HG02852 (cell line): ENCODE data around the gene POLDIP2.

Experiments used
- ATAC-seq: cut with Tn5 transposase; IDR thresholded peaks from one replicate; pipeline ENCODE4 v1.9.1; 2021; ENCODE audit warnings: mild to moderate bottlenecking, moderate library complexity; ENCODE audit not compliant: unreplicated experiment

Gene POLDIP2

DNA sequence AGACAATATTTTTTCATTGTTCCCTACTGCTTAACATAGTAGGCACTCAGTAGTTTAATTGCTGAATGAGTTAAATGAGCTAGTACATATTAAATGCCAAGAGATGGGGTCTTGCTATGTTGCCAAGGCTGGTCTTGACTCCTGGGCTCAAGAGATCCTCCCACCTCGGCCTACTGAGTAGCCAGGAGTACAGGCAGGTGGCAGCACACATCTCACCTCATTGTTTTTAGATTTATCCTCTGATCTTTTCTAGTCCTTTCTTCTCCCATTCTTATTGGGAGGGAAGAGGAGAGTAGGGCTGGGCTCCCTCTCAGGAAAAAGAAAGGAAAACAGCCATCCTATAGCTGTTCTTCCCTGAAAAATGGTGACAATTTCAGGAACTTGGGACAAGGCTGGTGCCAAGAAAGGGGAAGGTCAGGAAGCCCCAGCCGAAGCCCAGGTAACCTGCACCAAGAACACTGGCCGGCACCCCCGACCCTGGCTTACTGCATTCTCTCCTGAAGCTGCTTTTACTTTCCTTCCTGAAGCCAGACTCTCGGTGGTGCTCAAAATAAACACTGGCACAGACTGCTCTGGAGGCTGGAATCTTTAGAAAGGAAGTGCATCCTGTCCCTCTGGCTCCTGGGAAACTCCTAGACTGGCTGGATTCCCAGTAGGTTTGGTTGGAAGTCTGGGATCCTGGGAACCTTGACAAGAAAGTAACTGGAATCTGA, 19.1 kb downstream of the POLDIP2 start:
- no peak for ATAC-seq

DNA sequence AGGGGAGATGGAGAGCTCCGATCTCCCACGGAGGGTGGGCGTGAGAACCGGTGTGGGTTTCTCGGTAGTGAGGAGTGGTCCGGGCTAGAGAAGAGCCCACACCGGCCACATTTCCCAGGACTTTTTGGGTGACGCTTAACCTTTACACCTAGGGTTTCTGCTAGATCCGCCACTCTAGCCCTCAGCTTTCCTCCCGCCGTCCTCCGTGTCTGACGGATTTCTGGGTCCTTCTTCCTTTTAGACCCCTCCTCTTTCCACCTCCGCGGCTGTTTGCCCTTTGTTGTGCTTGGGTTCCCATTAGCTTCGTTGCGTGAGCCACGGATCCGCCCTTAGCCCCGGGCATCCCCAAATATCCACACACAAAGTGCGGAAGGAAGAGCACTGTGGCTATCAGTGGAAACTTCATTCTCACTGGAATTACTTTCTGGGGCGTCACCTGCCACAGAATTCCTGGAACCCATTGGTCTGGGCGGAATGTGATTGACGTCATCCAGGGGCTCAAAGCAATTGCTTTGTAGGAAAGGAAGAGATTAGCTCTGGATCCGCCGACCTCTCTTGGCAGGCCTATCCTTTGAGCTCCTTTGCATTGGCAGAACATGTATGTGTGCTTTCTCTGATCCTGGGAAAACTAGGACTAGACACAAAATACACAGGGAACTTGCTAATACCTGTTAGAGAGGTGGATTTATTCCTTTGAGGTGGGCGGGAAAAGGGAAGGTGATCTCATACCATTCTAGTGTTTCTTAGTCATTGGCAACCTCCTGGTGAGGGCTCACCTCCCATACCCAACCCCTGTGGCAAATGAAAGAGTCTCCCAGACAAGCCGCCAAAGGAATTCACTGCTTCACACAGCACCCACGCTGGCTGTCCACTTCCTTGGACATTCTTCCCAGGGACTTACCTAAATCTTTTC, 21.1 kb downstream of the POLDIP2 start:
- no peak for ATAC-seq

DNA sequence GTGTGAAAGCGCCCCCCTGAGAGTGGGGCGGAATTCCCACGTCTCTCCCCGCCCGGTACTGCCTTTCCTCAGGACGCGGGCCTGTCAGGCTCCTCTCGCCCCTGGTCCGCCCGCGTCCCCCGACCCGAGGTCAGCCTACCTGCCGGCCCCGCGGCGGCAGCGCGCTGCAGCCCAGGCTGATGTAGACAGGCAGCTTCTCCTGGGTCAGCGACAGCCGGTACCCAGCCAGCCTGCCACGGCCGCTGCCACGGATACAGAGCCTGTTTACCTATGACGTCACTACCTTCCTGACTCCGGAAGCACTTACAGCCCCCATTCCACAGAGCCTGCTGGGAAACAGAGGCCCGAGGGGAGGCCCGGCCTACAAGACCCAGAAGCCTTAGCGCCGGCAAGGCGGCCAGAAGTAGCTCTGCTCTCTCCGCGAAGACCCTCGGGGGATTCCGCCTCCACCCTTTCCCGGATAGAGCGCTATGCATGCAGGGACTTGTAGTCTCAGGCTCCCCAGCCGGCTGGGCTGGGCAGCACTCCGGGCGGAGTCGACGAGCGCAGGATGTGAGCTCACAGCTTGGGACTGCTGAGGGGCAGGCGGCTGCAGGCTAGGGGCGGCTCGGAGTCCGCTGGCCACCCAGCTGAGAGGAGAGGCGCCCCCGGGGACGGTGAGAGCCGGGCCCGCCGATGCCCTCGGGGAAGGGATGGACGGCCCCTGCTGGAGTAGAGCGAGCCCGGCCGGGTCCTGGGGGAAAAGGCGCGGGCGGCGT, 21.9 kb downstream of the POLDIP2 start, which contains the start of the genes IFT20 and TNFAIP1:
Gene IFT20 (minus strand): TSS at position 272 of the 758 bp plus-strand sequence. CDS start 3,487 bp downstream, outside the sequence.
Gene TNFAIP1 (plus strand): TSS at position 561 of the 758 bp plus-strand sequence. CDS start 3,761 bp downstream, outside the sequence.
- ATAC-seq, result peak; percentile 96

DNA sequence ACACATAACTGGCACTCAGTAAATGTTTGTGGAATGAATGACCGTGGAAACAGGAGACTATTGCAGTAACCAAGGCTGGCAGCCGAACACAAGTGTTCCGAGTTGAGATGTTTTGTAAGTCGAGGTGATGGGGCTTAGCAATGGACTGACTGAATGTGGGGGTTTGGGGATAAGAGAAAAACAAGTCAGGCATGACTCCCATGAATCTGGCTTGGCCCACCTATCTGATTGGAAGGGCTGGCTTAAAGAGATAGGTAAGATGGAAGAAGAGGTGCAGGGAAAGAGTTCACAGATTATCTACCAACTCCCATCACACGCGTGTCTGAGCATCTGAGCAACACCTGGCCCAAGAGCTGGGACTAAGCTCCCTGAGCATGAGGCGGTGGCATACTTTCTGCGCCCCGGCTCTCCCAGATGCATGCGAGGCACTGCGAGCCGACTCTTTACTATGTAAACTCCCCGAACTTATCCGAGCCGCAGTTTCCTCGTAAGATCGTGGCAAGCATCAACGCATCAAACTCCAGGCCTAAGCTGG, 22.6 kb downstream of the POLDIP2 start:
- ATAC-seq, result no peak

DNA sequence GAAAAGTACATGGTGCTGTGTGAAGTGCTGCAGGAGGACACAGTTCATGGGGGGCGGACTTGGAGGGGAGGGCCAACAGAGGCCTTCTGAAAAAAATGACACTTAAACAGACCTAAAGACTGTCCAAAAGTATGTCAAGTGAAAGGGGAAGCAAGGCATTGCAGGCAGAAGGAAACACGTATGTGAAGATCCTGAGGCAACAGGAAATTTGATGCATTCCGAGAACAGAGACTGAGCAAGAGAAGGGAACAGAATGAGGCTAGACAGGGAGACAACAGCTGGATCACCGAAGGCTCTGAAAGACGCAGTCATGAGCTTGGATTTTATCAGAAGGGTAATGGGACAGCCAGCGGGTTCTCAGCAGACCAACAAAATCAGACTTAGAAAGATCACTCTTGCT, 23.2 kb downstream of the POLDIP2 start:
- ATAC-seq, result no peak

DNA sequence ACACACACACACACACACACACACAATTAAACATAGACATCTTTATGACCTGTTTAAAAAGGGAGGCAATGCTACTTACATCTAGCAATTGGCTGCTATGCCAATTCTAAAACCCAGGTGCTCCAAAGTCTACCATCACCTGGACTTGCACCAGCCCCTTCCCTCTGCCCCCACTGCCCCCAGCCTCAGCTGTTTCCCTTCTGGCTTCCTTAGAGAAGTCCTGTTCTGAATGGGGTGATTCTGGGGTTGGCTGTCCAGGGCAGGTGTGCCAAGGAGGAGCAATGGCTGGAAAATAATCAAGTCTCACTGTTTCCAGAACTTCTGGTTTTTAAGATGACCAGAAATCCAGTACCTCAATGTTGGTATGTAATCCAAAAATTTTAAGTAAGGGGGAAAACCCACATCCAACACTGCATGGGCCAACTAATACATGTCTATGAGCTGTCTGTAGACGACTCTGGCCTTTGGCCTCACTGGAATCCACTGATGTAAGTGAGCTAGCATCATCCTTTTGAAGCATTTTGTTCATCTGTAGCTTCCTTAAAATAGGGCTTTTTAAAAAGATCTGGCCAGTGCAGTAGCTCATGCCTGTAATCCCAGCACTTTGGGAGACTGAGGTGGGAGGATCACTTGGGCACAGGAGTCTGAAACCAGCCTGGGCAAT, 24.1 kb downstream of the POLDIP2 start:
- ATAC-seq, result no peak

DNA sequence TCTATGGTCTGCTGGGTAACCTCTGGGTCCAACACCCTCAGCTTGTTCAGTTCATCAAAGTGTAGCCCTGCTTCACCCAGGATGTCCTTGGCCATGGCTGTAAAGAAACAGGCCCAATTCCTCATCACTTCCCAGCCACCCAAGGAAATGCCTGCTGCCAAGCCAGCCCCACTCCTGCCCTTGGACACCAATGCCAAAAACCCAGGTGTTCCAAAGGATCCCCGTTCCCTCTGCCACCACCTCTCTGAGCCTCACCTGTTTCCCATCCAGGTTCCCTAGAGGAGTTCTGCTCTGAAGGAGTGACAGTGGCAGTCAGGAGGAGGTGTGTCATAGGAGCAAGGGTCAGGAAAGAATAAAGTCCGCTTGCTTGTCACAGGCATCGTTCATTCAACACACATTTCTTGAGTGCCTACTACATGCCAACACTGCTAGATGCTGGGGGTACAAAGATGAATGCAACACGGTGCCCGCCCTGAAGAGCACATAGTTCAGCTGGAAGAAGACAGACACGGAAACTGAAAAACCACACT, 25.4 kb downstream of the POLDIP2 start:
- no peak for ATAC-seq

DNA sequence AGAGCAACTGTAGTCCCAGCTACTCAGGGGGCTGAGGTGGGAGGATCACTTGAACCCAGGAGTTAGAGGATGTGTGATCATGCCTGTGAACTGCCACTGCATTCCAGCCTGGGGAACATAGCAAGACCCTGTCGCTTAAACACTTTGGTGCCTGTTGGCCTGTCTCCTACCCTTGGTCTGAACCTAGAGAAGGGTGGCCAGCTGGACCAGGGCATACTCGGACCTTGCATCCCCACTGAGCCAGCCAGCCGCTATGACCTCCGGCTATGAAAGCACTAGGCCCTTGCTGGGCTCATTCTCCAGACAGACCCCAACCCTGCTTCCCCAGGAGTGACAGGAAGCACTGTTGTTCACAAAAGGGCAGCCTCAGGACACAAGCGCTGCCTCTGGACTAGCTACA, 26.7 kb downstream of the POLDIP2 start:
- no peak for ATAC-seq

DNA sequence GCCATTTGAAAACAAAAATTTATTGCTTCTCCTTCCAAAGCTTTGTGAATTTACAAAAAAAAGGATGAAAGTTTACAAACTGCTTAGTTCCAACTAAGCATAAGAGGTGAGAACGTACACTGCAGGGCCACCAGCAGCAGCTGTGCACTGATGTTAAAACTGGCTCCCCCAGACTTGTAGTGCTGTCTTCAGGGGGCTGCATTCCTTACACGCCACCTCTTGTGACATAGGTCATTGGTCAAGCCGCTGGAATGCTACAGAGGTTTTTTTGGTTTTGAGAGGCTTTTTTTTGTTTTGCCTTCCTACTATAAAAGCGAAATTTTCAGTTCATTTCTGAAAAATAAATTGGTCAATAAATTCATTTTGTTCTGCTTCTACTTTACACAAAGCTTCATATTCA, 29.0 kb downstream of the POLDIP2 start:
- ATAC-seq, result no peak

DNA sequence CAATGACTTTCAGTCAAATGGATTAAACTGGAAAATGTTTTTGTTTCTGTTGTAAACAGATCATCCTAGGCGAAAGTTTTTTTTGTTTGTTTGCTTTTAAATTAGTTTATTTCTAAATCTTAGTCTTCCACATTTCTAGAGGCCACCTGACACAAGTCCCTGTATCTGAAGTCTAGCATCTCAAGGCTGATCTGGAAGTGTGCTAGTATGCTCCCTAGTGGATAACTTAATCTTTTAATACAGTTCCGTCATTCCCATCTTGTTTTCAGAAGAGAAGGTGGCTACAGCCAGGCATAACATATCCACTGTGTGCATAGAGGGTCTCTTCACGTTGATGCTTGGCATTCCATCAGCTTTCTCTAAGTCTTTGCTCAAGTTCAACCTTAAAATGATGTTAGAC, 29.6 kb downstream of the POLDIP2 start:
- no peak for ATAC-seq

DNA sequence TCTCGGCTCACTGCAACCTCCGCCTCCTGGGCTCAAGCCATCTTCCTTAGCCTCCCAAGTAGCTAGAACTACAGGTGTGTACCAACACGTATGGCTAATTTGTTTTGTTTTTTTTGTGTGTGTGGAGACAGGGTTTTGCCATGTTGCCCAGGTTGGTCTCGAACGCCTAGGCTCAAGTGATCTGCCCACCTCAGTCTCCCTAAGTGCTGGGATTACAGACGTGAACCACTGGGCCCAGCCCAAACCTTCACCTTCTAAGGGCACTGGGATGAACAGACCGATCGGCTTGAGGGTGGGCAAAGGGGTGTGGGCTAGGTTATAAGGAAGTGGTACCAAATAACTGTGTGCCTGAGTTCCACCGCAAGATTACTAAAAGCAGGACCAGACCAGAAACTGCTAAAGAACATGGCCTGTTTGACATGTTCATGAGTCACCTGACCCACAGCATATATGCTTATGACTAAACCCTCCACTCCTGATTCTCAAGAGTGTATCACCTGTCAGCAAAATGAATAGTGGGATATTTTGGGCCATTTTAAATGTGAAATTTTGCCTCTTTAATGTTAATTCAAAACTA, 30.2 kb downstream of the POLDIP2 start:
- ATAC-seq, result peak; percentile 43

DNA sequence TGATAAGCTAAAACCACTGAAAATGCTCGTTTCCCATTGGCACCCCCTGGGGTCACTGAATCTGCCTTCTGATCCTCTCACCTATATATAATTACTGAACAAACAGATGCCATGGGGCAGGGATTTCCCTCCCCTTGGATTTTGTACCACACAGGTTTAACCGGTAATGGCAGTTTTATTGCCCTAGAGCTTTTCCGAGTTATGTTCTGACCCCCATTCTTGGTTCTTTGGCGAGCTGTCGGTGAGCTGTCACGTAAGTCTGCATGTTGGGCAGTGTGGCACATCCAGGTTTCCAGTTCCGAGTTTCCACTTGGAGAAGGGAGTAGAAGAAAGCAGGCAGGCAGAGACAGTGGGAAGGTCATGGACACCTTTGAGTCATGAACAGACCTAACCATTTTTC, 31.2 kb downstream of the POLDIP2 start:
- ATAC-seq, result no peak

DNA sequence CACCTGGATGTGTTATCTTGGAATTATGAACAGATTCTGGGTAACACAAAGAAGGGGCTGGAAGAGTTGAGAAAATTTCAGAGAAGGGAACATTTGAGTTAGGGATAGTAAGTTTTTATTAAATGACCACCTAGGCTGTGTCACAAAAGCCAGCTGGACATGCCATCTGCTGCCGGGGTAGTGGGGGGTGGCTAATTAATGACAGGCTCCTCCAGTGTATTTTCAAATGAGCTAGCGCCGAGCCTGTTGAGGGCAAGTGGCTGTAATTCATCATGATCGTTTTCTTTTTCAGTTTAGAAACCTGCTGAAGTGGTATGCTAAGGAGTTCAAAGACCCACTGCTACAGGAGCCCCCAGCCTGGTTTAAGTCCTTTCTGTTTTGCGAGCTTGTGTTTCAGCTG, 32.1 kb downstream of the POLDIP2 start:
- no peak for ATAC-seq

DNA sequence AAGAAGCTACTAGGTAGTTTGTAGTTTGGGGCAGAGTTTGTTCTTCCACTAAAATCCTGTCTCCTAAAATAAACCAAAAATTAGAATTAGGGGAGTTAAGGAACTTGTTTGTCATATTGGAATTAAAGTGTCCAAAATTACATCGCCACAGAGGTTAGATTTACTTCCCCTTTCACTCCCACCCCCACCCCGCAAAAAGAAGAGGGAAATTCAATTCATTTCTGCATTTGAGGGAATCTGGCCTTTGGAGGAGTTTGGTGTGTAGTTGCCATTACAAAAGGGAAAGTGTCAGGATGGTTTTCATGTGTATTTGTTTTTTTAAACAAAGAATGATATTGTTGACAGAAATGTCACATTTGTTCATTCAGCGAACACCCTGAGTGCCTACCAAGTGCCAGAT, 32.5 kb downstream of the POLDIP2 start:
- no peak for ATAC-seq

DNA sequence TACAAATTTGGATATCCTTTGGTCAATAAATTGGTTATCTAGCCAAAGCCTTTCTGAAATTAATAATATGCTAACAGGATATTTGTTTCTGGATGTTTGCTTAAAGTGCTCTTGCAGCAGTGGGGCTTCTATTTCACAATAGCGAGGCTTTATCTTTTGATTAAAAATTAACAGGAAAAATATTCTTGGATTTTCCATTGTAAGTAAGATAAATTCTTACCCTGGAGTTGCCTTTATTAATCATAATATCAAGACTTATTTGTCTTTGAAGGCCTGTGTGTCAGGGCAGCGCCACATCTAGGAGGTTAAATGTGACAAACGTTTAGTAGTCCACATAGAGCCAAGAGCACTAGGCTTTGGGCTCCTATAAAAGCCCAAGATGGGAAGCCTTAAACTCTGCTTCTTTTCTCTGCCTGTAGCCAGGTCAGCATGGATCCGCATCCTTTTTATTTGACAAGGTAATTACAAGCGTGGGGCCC, 33.0 kb downstream of the POLDIP2 start:
- ATAC-seq, result no peak

DNA sequence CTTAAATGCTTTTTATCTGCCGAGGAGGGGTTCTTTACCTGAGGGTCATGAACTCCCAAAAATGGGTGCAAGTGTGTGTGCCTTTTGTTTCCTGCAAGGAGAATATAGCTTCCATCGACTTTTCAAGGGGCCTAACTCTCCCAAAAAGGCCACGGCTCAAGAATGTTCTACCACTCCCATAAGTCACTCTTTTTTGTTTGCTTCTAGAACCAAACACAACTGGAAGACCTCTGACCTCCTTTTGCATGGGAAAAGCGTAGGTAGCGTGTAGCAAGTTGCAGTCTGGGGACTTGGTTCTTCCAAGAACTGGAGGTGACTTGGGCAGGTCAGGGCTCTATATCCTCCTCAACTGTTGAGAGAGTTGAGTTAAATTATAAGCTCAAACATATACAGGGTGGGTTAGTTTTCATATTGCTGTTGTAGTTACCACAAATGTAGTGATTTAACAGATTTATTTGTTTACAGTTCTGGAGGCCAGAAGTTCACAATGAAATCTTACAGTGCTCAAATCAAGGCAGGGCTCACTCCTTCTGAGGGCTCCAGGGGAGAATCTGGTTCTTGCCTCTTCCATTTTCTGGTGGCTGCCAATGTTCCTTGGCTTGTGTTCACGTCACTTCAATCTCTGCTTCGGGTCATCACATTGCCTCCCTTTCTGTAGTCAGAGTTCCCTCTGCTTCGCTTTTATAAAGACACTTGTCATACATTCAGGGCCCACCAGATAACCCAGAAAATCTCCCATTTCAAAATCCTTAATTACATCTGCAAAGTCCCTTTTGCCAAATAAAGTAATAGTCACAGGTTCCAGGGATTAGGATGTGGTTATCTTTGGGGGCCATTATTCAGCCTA, 36.9 kb downstream of the POLDIP2 start:
- no peak for ATAC-seq

DNA sequence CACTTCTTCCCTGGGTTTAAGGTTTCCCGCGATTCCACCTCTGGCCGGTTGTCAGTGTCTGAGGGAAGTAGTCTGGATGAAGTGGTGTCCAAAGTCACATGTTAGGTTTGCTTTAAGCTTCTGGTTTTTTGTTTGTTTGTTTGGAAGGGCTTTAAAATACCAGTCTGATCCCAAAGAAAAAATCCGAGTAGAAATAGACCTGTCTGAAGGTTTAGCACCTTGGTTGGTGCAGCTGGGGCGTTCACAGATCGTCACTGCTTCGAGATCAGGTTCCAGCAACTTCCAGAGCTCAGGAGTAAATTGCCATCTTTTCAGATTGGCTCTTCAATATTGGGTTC, 37.8 kb downstream of the POLDIP2 start:
- no peak for ATAC-seq

DNA sequence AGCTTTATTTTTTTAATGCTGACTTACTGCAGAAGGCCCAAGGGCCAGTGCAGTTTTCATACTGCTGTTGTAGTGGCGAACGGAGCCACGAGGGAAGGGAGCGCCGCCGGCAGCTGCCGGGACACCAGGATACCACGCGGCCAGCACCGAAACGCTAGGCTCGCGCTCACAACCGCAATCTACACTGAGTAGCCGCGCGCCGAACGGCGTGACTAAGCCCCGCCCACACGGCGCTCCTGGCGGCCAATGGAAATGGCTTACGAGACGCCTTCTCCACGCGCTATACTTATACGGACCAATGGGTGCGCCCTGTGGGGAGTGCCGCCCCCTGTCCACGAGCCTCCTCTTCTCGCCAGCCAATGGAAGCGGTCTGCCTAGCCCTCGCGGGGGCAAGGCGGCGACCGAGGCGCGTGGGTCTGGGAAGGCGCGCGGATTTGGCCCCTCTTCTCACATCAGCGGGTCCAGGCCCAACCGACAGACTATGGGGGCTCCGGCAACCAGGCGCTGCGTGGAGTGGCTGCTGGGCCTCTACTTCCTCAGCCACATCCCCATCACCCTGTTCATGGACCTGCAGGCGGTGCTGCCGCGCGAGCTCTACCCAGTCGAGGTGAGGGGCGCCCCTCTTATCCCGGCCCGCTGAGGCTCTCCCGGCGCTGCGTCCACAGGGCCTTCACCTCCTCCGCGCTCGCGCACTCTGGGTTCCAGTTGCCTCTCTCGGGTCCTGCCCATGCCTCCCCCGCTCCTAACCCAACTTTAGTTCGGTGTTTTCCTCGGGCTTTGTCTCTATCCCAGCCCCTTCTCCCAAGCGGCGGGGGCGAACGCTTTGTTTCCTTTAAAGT, 38.3 kb downstream of the POLDIP2 start, which contains the start of gene TMEM97:
Gene TMEM97 (plus strand): TSS at position 442 of the 839 bp plus-strand sequence. CDS start 40 bp downstream, at position 482.
- peak; percentile 95 for ATAC-seq
